Aortic smooth muscle cell (primary cell): Measurements from ENCODE around the gene SEPTIN1. TPM values are rescaled to one million over a fixed set of nuclear protein-coding genes. Genes with fewer than 3 reads are reported as not detected.

Experiments
- total RNA-seq: library from RNA; depleted of rRNA; stranded (reverse); fragments of >200 nt; gene quantifications from 2 replicates; pipeline ENCODE4 v1.2.3, GENCODE V29; 2014

The SEPTIN1 gene
- total RNA-seq: 0.06 and 0.13 TPM in 2 replicates

GRCh38 chr16:30382111-30382881 is at the start of gene SEPTIN1:
SEPTIN1 (minus strand) TSS chr16:30382561; CDS start chr16:30382542, 19 bp downstream.

GRCh38 chr16:30429678-30430427 is 47.5 kb upstream of the SEPTIN1 start, which contains the start of gene DCTPP1:
DCTPP1 (minus strand) TSS chr16:30430030; CDS start chr16:30429980, 50 bp downstream.

GRCh38 chr16:30407102-30407803 is 24.9 kb upstream of the SEPTIN1 start, which contains the start of gene ZNF771:
ZNF771 (plus strand) TSS chr16:30407606; CDS start chr16:30408054, 448 bp downstream.

GRCh38 chr16:30395155-30395991 is 13.0 kb upstream of the SEPTIN1 start, which contains the start of gene ZNF48:
ZNF48 (plus strand) TSS chr16:30395420; CDS start chr16:30395795, 375 bp downstream.

GRCh38 chr16:30374538-30374937 is 7.8 kb downstream of the SEPTIN1 start, which contains the start of gene MYL11:
MYL11 (plus strand) TSS chr16:30374802; CDS start chr16:30374858, 56 bp downstream.

GRCh38 chr16:30370456-30371247 is 11.7 kb downstream of the SEPTIN1 start, which contains the start of gene TBC1D10B:
TBC1D10B (minus strand) TSS chr16:30370494; CDS start chr16:30370183, 311 bp downstream.

GRCh38 chr16:30355144-30355953 is 27.0 kb downstream of the SEPTIN1 start, which contains the start of gene CD2BP2:
CD2BP2 (minus strand) TSS chr16:30355308; CDS start chr16:30354681, 627 bp downstream.

Other genes with a start within 250 kb of the SEPTIN1 start
- 0.56 and 0.79 TPM in 2 replicates for gene CORO1A, start 199.0 kb downstream of the SEPTIN1 start, total RNA-seq
- gene BOLA2B, start 188.9 kb downstream of the SEPTIN1 start, total RNA-seq: 17.3 and 39.0 TPM in 2 replicates
- 10.4 and 14.7 TPM in 2 replicates for gene SLX1A, start 188.7 kb downstream of the SEPTIN1 start, total RNA-seq
- gene SULT1A3, start 183.3 kb downstream of the SEPTIN1 start, total RNA-seq: 0.79 and 0.93 TPM in 2 replicates
- 0.26 and 0.93 TPM in 2 replicates for gene NPIPB13, start 134.1 kb downstream of the SEPTIN1 start, total RNA-seq
- 32.9 and 33.9 TPM in 2 replicates for gene CD2BP2, start 27.3 kb downstream of the SEPTIN1 start, total RNA-seq
- 28.2 and 30.0 TPM in 2 replicates for gene TBC1D10B, start 12.1 kb downstream of the SEPTIN1 start, total RNA-seq
- 0.12 TPM in 1 of 2 replicates, not detected in the other for gene MYL11, start 7.8 kb downstream of the SEPTIN1 start, total RNA-seq
- 5.5 and 5.8 TPM in 2 replicates for gene ZNF48, start 12.9 kb upstream of the SEPTIN1 start, total RNA-seq
- 5.8 and 10.0 TPM in 2 replicates for gene ZNF771, start 25.0 kb upstream of the SEPTIN1 start, total RNA-seq
- 11.5 and 19.7 TPM in 2 replicates for gene DCTPP1, start 47.5 kb upstream of the SEPTIN1 start, total RNA-seq
- 9.4 and 11.2 TPM in 2 replicates for gene SEPHS2, start 63.3 kb upstream of the SEPTIN1 start, total RNA-seq
- gene ITGAL, start 90.2 kb upstream of the SEPTIN1 start, total RNA-seq: under 0.01 TPM in 2 replicates
- gene ZNF768, start 144.0 kb upstream of the SEPTIN1 start, total RNA-seq: 11.9 and 12.0 TPM in 2 replicates
- gene ZNF747, start 152.3 kb upstream of the SEPTIN1 start, total RNA-seq: 8.0 and 9.1 TPM in 2 replicates
- 2.8 and 3.0 TPM in 2 replicates for gene ZNF764, start 175.8 kb upstream of the SEPTIN1 start, total RNA-seq
- gene ZNF688, start 189.2 kb upstream of the SEPTIN1 start, total RNA-seq: 10.4 and 17.3 TPM in 2 replicates
- 5.9 and 7.2 TPM in 2 replicates for gene ZNF785, start 203.1 kb upstream of the SEPTIN1 start, total RNA-seq
- 4.0 and 4.2 TPM in 2 replicates for gene ZNF689, start 227.8 kb upstream of the SEPTIN1 start, total RNA-seq